WTC11 (cell line): ENCODE data around the gene ZNF329. TPM values are rescaled to one million over a fixed set of nuclear protein-coding genes. Genes with fewer than 3 reads are reported as not detected.

Experiments
- SP1 ChIP-seq: sonication (generic); formaldehyde crosslinking; conservative IDR thresholded peaks from 2 replicates; pipeline ENCODE4 v1.8.1; 2022; ENCODE audit warnings: missing genetic modification reagents
- ZBTB21 ChIP-seq: sonication (generic); formaldehyde crosslinking; IDR thresholded peaks from 2 replicates; pipeline ENCODE4 v1.8.1; 2023; ENCODE audit warnings: mild to moderate bottlenecking, missing genetic modification reagents, borderline replicate concordance
- ZNF138 ChIP-seq: sonication (generic); formaldehyde crosslinking; conservative IDR thresholded peaks from 2 replicates; pipeline ENCODE4 v1.8.1; 2022; ENCODE audit warnings: mild to moderate bottlenecking, moderate library complexity, missing genetic modification reagents
- total RNA-seq: library from RNA; stranded (reverse); gene quantifications from 3 replicates; pipeline ENCODE4 v1.2.3, GENCODE V29; 2021
- TF ChIP-seq, protein P1 (sequence below): sonication (generic); formaldehyde crosslinking; IDR thresholded peaks from 2 replicates; pipeline ENCODE4 v1.8.0; 2023; ENCODE audit warnings: missing genetic modification reagents, mild to moderate bottlenecking, borderline replicate concordance
- TF ChIP-seq, protein P2 (sequence below): sonication (generic); formaldehyde crosslinking; IDR thresholded peaks from 2 replicates; pipeline ENCODE4 v1.8.1; 2022; ENCODE audit warnings: low read depth, mild to moderate bottlenecking, moderate library complexity, missing genetic modification reagents, borderline replicate concordance
- TF ChIP-seq, protein P3 (sequence below): fragments of 250-450 bp; sonication (Bioruptor Pico); IDR thresholded peaks from 2 replicates; pipeline ENCODE4 v1.9.0; 2021; ENCODE audit warnings: mild to moderate bottlenecking
- TF ChIP-seq, protein P4 (sequence below): sonication (generic); formaldehyde crosslinking; IDR thresholded peaks from 2 replicates; pipeline ENCODE4 v1.8.1; 2023; ENCODE audit warnings: mild to moderate bottlenecking, missing genetic modification reagents, moderate library complexity
- TF ChIP-seq, protein P5 (sequence below): fragments of 200-600 bp; IDR thresholded peaks from 2 replicates; pipeline ENCODE4 v1.8.0; 2022; ENCODE audit warnings: antibody characterized with exemption
- TF ChIP-seq, protein P6 (sequence below): sonication (generic); formaldehyde crosslinking; IDR thresholded peaks from 2 replicates; pipeline ENCODE4 v1.8.1; 2023; ENCODE audit warnings: mild to moderate bottlenecking, missing genetic modification reagents, moderate library complexity
- TF ChIP-seq, protein P7 (sequence below): sonication (generic); formaldehyde crosslinking; IDR thresholded peaks from 2 replicates; pipeline ENCODE4 v1.8.1; 2023; ENCODE audit warnings: mild to moderate bottlenecking, missing genetic modification reagents
- TF ChIP-seq, protein P8 (sequence below): fragments of 250-450 bp; sonication (Bioruptor Pico); IDR thresholded peaks from 2 replicates; pipeline ENCODE4 v1.9.0; 2021; ENCODE audit warnings: mild to moderate bottlenecking

ZNF329 gene
- total RNA-seq, 1 experiment from 2014 or later, result 16.3 TPM

DNA sequence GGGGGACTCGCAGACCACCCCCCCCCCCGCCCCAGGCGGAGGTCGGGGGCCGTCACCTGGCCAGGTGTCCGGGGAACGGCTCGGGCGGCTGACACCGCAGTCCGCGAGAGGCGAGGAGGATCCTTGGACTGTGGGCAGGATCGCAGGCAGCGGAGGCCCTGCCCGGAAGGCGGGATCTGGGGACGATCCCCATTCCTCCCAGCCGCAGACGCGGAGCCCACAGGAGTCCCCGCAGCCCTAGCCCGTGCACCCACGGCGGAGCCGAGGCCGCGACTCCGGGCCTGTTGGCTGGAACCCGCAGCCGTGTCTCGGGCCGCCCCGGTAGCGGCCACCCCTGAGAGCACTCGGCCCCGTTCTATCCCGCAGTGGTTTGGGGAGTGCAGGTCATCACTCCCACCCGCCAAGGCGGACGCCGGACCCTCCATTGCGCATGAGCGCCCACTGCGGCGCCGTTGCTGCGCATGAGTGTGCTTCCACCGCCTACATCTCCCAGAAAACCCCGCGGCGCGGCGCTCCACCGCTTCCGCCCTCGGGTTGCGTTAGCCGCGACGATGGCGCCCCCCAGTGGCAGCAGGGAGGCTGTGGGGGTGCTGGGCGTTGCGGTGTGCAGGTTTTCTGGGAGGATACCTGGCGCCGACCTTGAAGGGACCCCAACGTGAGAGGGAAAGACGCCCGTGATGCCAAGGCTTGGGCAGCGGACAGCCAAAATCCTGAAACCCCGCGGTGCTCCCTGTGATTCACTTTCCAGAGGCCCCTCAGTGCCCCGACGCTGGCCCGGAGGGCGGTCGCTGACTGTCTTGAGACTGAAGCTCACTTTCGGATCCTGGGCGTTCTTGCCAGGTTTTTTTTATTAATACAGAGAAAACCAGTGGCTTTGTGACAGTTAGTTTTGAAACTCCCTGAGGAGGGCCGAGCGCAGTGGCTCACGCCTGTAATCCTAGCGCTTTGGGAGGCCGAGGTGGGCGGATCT is 4.4 kb upstream of the ZNF329 start (continued):
- TF ChIP-seq, protein P1, sequence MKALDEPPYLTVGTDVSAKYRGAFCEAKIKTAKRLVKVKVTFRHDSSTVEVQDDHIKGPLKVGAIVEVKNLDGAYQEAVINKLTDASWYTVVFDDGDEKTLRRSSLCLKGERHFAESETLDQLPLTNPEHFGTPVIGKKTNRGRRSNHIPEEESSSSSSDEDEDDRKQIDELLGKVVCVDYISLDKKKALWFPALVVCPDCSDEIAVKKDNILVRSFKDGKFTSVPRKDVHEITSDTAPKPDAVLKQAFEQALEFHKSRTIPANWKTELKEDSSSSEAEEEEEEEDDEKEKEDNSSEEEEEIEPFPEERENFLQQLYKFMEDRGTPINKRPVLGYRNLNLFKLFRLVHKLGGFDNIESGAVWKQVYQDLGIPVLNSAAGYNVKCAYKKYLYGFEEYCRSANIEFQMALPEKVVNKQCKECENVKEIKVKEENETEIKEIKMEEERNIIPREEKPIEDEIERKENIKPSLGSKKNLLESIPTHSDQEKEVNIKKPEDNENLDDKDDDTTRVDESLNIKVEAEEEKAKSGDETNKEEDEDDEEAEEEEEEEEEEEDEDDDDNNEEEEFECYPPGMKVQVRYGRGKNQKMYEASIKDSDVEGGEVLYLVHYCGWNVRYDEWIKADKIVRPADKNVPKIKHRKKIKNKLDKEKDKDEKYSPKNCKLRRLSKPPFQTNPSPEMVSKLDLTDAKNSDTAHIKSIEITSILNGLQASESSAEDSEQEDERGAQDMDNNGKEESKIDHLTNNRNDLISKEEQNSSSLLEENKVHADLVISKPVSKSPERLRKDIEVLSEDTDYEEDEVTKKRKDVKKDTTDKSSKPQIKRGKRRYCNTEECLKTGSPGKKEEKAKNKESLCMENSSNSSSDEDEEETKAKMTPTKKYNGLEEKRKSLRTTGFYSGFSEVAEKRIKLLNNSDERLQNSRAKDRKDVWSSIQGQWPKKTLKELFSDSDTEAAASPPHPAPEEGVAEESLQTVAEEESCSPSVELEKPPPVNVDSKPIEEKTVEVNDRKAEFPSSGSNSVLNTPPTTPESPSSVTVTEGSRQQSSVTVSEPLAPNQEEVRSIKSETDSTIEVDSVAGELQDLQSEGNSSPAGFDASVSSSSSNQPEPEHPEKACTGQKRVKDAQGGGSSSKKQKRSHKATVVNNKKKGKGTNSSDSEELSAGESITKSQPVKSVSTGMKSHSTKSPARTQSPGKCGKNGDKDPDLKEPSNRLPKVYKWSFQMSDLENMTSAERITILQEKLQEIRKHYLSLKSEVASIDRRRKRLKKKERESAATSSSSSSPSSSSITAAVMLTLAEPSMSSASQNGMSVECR, result peak; percentile 64; the same call in 1 of the 2 replicates
- TF ChIP-seq ZBTB21 (CRISPR knock-in tag) (0 out of 2 replicates have a peak, but pooled peaks have one; percentile 24), SP1 (CRISPR knock-in tag) (peak; percentile 84), ZNF138 (CRISPR knock-in tag) (0 out of 2 replicates have a peak, but pooled peaks have one; percentile 51)
- TF ChIP-seq, protein P2, sequence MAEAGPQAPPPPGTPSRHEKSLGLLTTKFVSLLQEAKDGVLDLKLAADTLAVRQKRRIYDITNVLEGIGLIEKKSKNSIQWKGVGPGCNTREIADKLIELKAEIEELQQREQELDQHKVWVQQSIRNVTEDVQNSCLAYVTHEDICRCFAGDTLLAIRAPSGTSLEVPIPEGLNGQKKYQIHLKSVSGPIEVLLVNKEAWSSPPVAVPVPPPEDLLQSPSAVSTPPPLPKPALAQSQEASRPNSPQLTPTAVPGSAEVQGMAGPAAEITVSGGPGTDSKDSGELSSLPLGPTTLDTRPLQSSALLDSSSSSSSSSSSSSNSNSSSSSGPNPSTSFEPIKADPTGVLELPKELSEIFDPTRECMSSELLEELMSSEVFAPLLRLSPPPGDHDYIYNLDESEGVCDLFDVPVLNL, result peak; percentile 69
- TF ChIP-seq, protein P3, sequence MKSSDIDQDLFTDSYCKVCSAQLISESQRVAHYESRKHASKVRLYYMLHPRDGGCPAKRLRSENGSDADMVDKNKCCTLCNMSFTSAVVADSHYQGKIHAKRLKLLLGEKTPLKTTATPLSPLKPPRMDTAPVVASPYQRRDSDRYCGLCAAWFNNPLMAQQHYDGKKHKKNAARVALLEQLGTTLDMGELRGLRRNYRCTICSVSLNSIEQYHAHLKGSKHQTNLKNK (CRISPR knock-in tag), result no peak
- TF ChIP-seq, protein P4, sequence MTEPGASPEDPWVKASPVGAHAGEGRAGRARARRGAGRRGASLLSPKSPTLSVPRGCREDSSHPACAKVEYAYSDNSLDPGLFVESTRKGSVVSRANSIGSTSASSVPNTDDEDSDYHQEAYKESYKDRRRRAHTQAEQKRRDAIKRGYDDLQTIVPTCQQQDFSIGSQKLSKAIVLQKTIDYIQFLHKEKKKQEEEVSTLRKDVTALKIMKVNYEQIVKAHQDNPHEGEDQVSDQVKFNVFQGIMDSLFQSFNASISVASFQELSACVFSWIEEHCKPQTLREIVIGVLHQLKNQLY (CRISPR knock-in tag), result no peak
- TF ChIP-seq, protein P5, sequence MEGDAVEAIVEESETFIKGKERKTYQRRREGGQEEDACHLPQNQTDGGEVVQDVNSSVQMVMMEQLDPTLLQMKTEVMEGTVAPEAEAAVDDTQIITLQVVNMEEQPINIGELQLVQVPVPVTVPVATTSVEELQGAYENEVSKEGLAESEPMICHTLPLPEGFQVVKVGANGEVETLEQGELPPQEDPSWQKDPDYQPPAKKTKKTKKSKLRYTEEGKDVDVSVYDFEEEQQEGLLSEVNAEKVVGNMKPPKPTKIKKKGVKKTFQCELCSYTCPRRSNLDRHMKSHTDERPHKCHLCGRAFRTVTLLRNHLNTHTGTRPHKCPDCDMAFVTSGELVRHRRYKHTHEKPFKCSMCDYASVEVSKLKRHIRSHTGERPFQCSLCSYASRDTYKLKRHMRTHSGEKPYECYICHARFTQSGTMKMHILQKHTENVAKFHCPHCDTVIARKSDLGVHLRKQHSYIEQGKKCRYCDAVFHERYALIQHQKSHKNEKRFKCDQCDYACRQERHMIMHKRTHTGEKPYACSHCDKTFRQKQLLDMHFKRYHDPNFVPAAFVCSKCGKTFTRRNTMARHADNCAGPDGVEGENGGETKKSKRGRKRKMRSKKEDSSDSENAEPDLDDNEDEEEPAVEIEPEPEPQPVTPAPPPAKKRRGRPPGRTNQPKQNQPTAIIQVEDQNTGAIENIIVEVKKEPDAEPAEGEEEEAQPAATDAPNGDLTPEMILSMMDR, result peak; percentile 99
- TF ChIP-seq, protein P6, sequence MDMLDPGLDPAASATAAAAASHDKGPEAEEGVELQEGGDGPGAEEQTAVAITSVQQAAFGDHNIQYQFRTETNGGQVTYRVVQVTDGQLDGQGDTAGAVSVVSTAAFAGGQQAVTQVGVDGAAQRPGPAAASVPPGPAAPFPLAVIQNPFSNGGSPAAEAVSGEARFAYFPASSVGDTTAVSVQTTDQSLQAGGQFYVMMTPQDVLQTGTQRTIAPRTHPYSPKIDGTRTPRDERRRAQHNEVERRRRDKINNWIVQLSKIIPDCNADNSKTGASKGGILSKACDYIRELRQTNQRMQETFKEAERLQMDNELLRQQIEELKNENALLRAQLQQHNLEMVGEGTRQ (CRISPR knock-in tag), result 0 out of 2 replicates have a peak, but pooled peaks have one; percentile 40
- TF ChIP-seq, protein P7, sequence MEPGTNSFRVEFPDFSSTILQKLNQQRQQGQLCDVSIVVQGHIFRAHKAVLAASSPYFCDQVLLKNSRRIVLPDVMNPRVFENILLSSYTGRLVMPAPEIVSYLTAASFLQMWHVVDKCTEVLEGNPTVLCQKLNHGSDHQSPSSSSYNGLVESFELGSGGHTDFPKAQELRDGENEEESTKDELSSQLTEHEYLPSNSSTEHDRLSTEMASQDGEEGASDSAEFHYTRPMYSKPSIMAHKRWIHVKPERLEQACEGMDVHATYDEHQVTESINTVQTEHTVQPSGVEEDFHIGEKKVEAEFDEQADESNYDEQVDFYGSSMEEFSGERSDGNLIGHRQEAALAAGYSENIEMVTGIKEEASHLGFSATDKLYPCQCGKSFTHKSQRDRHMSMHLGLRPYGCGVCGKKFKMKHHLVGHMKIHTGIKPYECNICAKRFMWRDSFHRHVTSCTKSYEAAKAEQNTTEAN (CRISPR knock-in tag), result peak; percentile 74; the same call in 1 of the 2 replicates
- TF ChIP-seq, protein P8, sequence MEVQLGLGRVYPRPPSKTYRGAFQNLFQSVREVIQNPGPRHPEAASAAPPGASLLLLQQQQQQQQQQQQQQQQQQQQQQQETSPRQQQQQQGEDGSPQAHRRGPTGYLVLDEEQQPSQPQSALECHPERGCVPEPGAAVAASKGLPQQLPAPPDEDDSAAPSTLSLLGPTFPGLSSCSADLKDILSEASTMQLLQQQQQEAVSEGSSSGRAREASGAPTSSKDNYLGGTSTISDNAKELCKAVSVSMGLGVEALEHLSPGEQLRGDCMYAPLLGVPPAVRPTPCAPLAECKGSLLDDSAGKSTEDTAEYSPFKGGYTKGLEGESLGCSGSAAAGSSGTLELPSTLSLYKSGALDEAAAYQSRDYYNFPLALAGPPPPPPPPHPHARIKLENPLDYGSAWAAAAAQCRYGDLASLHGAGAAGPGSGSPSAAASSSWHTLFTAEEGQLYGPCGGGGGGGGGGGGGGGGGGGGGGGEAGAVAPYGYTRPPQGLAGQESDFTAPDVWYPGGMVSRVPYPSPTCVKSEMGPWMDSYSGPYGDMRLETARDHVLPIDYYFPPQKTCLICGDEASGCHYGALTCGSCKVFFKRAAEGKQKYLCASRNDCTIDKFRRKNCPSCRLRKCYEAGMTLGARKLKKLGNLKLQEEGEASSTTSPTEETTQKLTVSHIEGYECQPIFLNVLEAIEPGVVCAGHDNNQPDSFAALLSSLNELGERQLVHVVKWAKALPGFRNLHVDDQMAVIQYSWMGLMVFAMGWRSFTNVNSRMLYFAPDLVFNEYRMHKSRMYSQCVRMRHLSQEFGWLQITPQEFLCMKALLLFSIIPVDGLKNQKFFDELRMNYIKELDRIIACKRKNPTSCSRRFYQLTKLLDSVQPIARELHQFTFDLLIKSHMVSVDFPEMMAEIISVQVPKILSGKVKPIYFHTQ (CRISPR knock-in tag), result no peak
